GM23338 (cell line): ENCODE measurements around the gene PITX1. TPM values are rescaled to one million over a fixed set of nuclear protein-coding genes. Genes with fewer than 3 reads are reported as not detected.

Experiments used
- ATAC-seq: fragments of 200-7000 bp; cut with Tn5 transposase; 3 replicates; pipeline ENCODE4 v1.9.1; 2020
- DNase-seq: peaks from one replicate; pipeline ENCODE4 v3.0.0-alpha.2; 2015; ENCODE audit warnings: low spot score
- H2AFZ ChIP-seq: fragments of 200-600 bp; sonication (generic); 2 replicates; pipeline ENCODE4 v1.8.0; 2016; ENCODE audit warnings: antibody characterized with exemption, mild to moderate bottlenecking, moderate library complexity
- H3F3A ChIP-seq: fragments of 200-600 bp; sonication (generic); replicated peaks from 2 replicates; pipeline ENCODE4 v1.8.0; 2017; ENCODE audit warnings: antibody characterized with exemption, mixed run types, low read depth
- H3K27ac ChIP-seq: fragments of 200-600 bp; sonication (generic); 2 replicates; pipeline ENCODE4 v1.6.1; 2016; ENCODE audit warnings: low read depth
- H3K27me3 ChIP-seq: fragments of 200-600 bp; sonication (generic); 2 replicates; pipeline ENCODE4 v1.8.0; 2016; ENCODE audit warnings: mild to moderate bottlenecking, mixed run types, moderate library complexity; ENCODE audit not compliant: insufficient read depth
- H3K36me3 ChIP-seq: fragments of 200-600 bp; sonication (generic); 2 replicates; pipeline ENCODE4 v1.8.0; 2016; ENCODE audit warnings: mild to moderate bottlenecking; ENCODE audit not compliant: insufficient read depth
- H3K4me1 ChIP-seq: fragments of 200-600 bp; sonication (generic); 2 replicates; pipeline ENCODE4 v1.8.0; 2016; ENCODE audit warnings: mild to moderate bottlenecking, moderate library complexity; ENCODE audit not compliant: insufficient read depth
- H3K4me2 ChIP-seq: fragments of 200-600 bp; sonication (generic); 2 replicates; pipeline ENCODE4 v1.7.1; 2017; ENCODE audit warnings: mixed run types
- H3K4me3 ChIP-seq: fragments of 200-600 bp; sonication (generic); 2 replicates; pipeline ENCODE4 v1.6.1; 2016; ENCODE audit warnings: mixed run types
- H3K79me2 ChIP-seq: fragments of 200-600 bp; sonication (generic); replicated peaks from 2 replicates; pipeline ENCODE4 v1.8.0; 2017; ENCODE audit warnings: mild to moderate bottlenecking; ENCODE audit not compliant: insufficient read depth
- H3K9me2 ChIP-seq: fragments of 200-600 bp; sonication (generic); 2 replicates; pipeline ENCODE4 v1.8.0; 2017; ENCODE audit not compliant: insufficient read depth
- H4K20me1 ChIP-seq: fragments of 200-600 bp; sonication (generic); replicated peaks from 2 replicates; pipeline ENCODE4 v1.8.0; 2017; ENCODE audit warnings: mild to moderate bottlenecking; ENCODE audit not compliant: insufficient read depth
- H3K27ac Mint-ChIP-seq: 2 replicates; pipeline ENCODE4 v1.8.0; 2020; ENCODE audit warnings: inconsistent platforms, mild to moderate bottlenecking, moderate library complexity, mixed read lengths
- H3K27me3 Mint-ChIP-seq: 3 replicates; pipeline ENCODE4 v1.8.0; 2022; ENCODE audit warnings: low read depth, mild to moderate bottlenecking, moderate library complexity, mixed read lengths, inconsistent platforms; ENCODE audit not compliant: insufficient read depth, poor library complexity
- H3K36me3 Mint-ChIP-seq: 3 replicates; pipeline ENCODE4 v1.8.0; 2021; ENCODE audit warnings: low read depth, mild to moderate bottlenecking, inconsistent platforms, moderate library complexity, mixed read lengths
- H3K4me1 Mint-ChIP-seq: 3 replicates; pipeline ENCODE4 v1.8.0; 2020; ENCODE audit warnings: mild to moderate bottlenecking, inconsistent platforms, mixed read lengths
- H3K4me3 Mint-ChIP-seq: 3 replicates; pipeline ENCODE4 v1.8.0; 2021; ENCODE audit warnings: moderate library complexity, mild to moderate bottlenecking, inconsistent platforms, mixed read lengths
- H3K9me3 Mint-ChIP-seq: 3 replicates; pipeline ENCODE4 v1.8.0; 2020; ENCODE audit warnings: moderate library complexity, mild to moderate bottlenecking, inconsistent platforms, mixed read lengths
- CREB1 ChIP-seq: fragments of 250-450 bp; sonication (Bioruptor Pico); IDR thresholded peaks from 2 replicates; pipeline ENCODE4 v1.5.0; 2020; ENCODE audit warnings: low read depth, mild to moderate bottlenecking, moderate library complexity
- EZH2 ChIP-seq: fragments of 200-600 bp; sonication (generic); IDR thresholded peaks from one replicate; pipeline ENCODE4 v1.8.0; 2017; ENCODE audit warnings: antibody characterized with exemption, mild to moderate bottlenecking, low read depth; ENCODE audit not compliant: unreplicated experiment
- EZH2phosphoT487 ChIP-seq: fragments of 200-600 bp; sonication (generic); IDR thresholded peaks from one replicate; pipeline ENCODE4 v1.8.1; 2018; ENCODE audit warnings: antibody characterized with exemption; ENCODE audit not compliant: unreplicated experiment
- JUNB ChIP-seq: IDR thresholded peaks from one replicate; pipeline ENCODE4 v1.6.1; 2016; ENCODE audit warnings: antibody characterized with exemption; ENCODE audit not compliant: unreplicated experiment
- NANOG ChIP-seq: IDR thresholded peaks from 2 replicates; pipeline ENCODE4 v1.6.1; 2016; ENCODE audit warnings: antibody characterized with exemption, borderline replicate concordance
- POLR2AphosphoS5 ChIP-seq: IDR thresholded peaks from 2 replicates; pipeline ENCODE4 v1.6.1; 2016; ENCODE audit warnings: antibody characterized with exemption, low read depth
- ZNF114 ChIP-seq: fragments of 250-450 bp; sonication (Bioruptor Pico); IDR thresholded peaks from 2 replicates; pipeline ENCODE4 v1.5.0; 2020; ENCODE audit warnings: mild to moderate bottlenecking, moderate library complexity
- polyA plus RNA-seq: library from polyadenylated mRNA; unstranded; fragments of >200 nt; fragmentation: Nextera tagmentation; extraction: Ambion mirVana; gene quantifications from 2 replicates; pipeline ENCODE4 v1.2.1, GENCODE V29; 2016
- total RNA-seq: library from RNA; depleted of rRNA; stranded (reverse); fragments of >200 nt; shearing (Covaris generic); gene quantifications from 2 replicates; pipeline ENCODE4 v1.2.3, GENCODE V29; 2014
- TF ChIP-seq, protein P1 (sequence below): IDR thresholded peaks from one replicate; pipeline ENCODE4 v1.6.1; 2018; ENCODE audit warnings: antibody characterized with exemption; ENCODE audit not compliant: unreplicated experiment
- TF ChIP-seq, protein P2 (sequence below), 2 experiments: fragments of 200-600 bp in 1 of 2; sonication (generic) in 1 of 2; conservative IDR thresholded peaks; 2 replicates each; pipeline versions ENCODE4 v1.5.1 to v1.6.1; 2016 to 2017; ENCODE audit warnings: antibody characterized with exemption in 2 of 2, low read depth in 2 of 2, mild to moderate bottlenecking in 2 of 2, moderate library complexity in 1 of 2

Gene PITX1
- total and polyA plus RNA-seq, 2 experiments from 2014 or later = not detected

DNA sequence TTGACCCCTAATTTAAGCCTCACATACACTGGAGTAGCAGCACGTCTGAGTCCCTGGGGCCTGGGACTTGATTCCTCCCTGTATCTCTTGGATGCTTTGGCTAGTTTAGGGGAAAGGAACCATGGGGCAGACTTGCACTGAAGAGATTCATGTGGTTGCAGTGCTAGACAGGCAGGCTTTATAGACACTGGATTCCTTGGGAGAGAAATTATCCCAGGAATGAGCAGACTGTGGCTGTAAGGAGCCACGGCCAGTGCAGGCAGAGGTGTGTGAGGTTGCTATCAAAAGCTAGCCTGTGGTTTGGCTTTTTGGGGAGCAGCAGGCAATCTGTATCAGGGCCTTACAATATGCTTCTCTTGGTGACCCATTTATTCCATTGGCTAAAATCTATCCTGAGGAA is 20.5 kb upstream of the PITX1 start:
- no peak overlapping the region for H3K27ac ChIP-seq
- Mint-ChIP-seq H3K4me1 (peaks cover 11% of the 10 kb centered on the region), H3K27me3 (peaks cover 49% of the 10 kb centered on the region), H3K4me3 (no peak overlapping the region), H3K27ac (no peak overlapping the region), H3K9me3 (no peaks in the 10 kb centered on the region), H3K36me3 (no peaks in the 10 kb centered on the region)
- ATAC-seq = no peak
- no peaks in the 10 kb centered on the region for H3K36me3 ChIP-seq
- no peaks in the 10 kb centered on the region for H3K9me2 ChIP-seq
- no peaks in the 10 kb centered on the region for H3K4me1 ChIP-seq
- H3K27me3 ChIP-seq = peaks cover 35% of the 10 kb centered on the region
- no peak for TF ChIP-seq EZH2
- no peak for TF ChIP-seq POLR2AphosphoS5
- TF ChIP-seq JUNB = no peak
- TF ChIP-seq ZNF114 (CRISPR knock-in tag) = no peak
- TF ChIP-seq, protein P1, sequence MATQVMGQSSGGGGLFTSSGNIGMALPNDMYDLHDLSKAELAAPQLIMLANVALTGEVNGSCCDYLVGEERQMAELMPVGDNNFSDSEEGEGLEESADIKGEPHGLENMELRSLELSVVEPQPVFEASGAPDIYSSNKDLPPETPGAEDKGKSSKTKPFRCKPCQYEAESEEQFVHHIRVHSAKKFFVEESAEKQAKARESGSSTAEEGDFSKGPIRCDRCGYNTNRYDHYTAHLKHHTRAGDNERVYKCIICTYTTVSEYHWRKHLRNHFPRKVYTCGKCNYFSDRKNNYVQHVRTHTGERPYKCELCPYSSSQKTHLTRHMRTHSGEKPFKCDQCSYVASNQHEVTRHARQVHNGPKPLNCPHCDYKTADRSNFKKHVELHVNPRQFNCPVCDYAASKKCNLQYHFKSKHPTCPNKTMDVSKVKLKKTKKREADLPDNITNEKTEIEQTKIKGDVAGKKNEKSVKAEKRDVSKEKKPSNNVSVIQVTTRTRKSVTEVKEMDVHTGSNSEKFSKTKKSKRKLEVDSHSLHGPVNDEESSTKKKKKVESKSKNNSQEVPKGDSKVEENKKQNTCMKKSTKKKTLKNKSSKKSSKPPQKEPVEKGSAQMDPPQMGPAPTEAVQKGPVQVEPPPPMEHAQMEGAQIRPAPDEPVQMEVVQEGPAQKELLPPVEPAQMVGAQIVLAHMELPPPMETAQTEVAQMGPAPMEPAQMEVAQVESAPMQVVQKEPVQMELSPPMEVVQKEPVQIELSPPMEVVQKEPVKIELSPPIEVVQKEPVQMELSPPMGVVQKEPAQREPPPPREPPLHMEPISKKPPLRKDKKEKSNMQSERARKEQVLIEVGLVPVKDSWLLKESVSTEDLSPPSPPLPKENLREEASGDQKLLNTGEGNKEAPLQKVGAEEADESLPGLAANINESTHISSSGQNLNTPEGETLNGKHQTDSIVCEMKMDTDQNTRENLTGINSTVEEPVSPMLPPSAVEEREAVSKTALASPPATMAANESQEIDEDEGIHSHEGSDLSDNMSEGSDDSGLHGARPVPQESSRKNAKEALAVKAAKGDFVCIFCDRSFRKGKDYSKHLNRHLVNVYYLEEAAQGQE = no peak
- TF ChIP-seq CREB1 (CRISPR knock-in tag) = no peak
- TF ChIP-seq, protein P2, sequence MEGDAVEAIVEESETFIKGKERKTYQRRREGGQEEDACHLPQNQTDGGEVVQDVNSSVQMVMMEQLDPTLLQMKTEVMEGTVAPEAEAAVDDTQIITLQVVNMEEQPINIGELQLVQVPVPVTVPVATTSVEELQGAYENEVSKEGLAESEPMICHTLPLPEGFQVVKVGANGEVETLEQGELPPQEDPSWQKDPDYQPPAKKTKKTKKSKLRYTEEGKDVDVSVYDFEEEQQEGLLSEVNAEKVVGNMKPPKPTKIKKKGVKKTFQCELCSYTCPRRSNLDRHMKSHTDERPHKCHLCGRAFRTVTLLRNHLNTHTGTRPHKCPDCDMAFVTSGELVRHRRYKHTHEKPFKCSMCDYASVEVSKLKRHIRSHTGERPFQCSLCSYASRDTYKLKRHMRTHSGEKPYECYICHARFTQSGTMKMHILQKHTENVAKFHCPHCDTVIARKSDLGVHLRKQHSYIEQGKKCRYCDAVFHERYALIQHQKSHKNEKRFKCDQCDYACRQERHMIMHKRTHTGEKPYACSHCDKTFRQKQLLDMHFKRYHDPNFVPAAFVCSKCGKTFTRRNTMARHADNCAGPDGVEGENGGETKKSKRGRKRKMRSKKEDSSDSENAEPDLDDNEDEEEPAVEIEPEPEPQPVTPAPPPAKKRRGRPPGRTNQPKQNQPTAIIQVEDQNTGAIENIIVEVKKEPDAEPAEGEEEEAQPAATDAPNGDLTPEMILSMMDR (conservative IDR thresholded peaks at IDR 0.05; ENCODE audit: low read depth in 2 of 2) = no peak
- no peak for TF ChIP-seq EZH2phosphoT487
- no peak overlapping the region for H3K4me2 ChIP-seq
- H3K79me2 ChIP-seq = no peaks in the 10 kb centered on the region
- no peak overlapping the region for H2AFZ ChIP-seq
- no peaks in the 10 kb centered on the region for H3F3A ChIP-seq
- DNase-seq = no peak
- H3K4me3 ChIP-seq = no peak overlapping the region
- H4K20me1 ChIP-seq = peaks cover 3% of the 10 kb centered on the region; the same call in 1 of the 2 replicates

DNA sequence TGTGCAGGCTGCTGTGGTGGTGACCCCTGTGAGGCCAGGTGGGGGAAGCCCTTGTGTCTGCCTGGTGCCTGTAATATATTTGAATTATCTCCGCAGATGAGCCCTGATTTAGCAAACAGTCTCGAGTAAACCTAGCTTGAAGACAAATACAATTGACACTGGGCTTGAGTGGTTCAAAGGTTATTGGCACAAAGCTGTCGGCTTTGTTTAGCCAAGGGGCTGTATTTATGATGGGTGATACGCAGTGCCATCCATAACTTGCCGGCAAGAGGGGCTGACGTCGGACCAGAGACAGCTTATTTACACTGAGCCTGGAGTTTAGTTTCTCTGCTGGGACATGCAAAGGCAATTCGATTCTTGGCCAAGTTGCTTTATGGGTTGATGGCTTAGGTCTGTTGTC is 20.0 kb upstream of the PITX1 start:
- H2AFZ ChIP-seq = no peak overlapping the region
- H3K27ac ChIP-seq = no peak overlapping the region
- no peaks in the 10 kb centered on the region for H3K9me2 ChIP-seq
- peaks cover 7% of the 10 kb centered on the region; the same call in 1 of the 2 replicates for H4K20me1 ChIP-seq
- H3K27me3 Mint-ChIP-seq = peaks cover 53% of the 10 kb centered on the region
- no peaks in the 10 kb centered on the region for H3F3A ChIP-seq
- peaks cover 11% of the 10 kb centered on the region for H3K4me1 Mint-ChIP-seq
- no peaks in the 10 kb centered on the region for H3K9me3 Mint-ChIP-seq
- ATAC-seq (no peak), DNase-seq (no peak)
- no peak overlapping the region for H3K4me3 Mint-ChIP-seq
- H3K4me3 ChIP-seq = no peak overlapping the region
- H3K27ac Mint-ChIP-seq = no peak overlapping the region
- H3K4me1 ChIP-seq = no peaks in the 10 kb centered on the region
- no peak overlapping the region for H3K4me2 ChIP-seq
- no peaks in the 10 kb centered on the region for H3K79me2 ChIP-seq
- H3K36me3 Mint-ChIP-seq = no peaks in the 10 kb centered on the region
- no peaks in the 10 kb centered on the region for H3K36me3 ChIP-seq
- peaks cover 40% of the 10 kb centered on the region for H3K27me3 ChIP-seq
- TF ChIP-seq, protein P2 (conservative IDR thresholded peaks at IDR 0.05; ENCODE audit: low read depth in 2 of 2) = no peak
- TF ChIP-seq EZH2phosphoT487 (no peak), POLR2AphosphoS5 (no peak), EZH2 (no peak), NANOG (no peak)
